H9 (cell line): Measurements from ENCODE around the gene NEK8. TPM values are rescaled to one million over a fixed set of nuclear protein-coding genes. Genes with fewer than 3 reads are reported as not detected.

Experiments used
- DNase-seq: peaks from one replicate; pipeline ENCODE4 v3.0.0-alpha.2; 2017
- H2AFZ ChIP-seq: one replicate; pipeline ENCODE4 v1.6.1; 2013; ENCODE audit warnings: mild to moderate bottlenecking, low read length, control low read depth, moderate library complexity
- H2AK5ac ChIP-seq: 2 replicates; pipeline ENCODE4 v1.6.1; 2013; ENCODE audit warnings: low read length, control low read depth, mixed read lengths; ENCODE audit not compliant: insufficient read length
- H2BK120ac ChIP-seq: one replicate; pipeline ENCODE4 v1.6.1; 2013; ENCODE audit warnings: low read depth, mild to moderate bottlenecking, low read length, control low read depth, inconsistent platforms; ENCODE audit not compliant: poor library complexity, severe bottlenecking
- H2BK12ac ChIP-seq: 2 replicates; pipeline ENCODE4 v1.6.1; 2013; ENCODE audit warnings: low read length, control low read depth, mixed read lengths, low read depth; ENCODE audit not compliant: insufficient read length
- H2BK15ac ChIP-seq: 2 replicates; pipeline ENCODE4 v1.6.1; 2013; ENCODE audit warnings: low read depth, low read length, control low read depth
- H2BK20ac ChIP-seq: one replicate; pipeline ENCODE4 v1.6.1; 2013; ENCODE audit warnings: low read depth, mild to moderate bottlenecking, low read length, control low read depth, inconsistent platforms; ENCODE audit not compliant: poor library complexity, severe bottlenecking
- H2BK5ac ChIP-seq: 2 replicates; pipeline ENCODE4 v1.6.1; 2013; ENCODE audit warnings: low read length, control low read depth, mixed read lengths; ENCODE audit not compliant: insufficient read length
- H3K14ac ChIP-seq: 2 replicates; pipeline ENCODE4 v1.6.1; 2013; ENCODE audit warnings: low read length, control low read depth; ENCODE audit not compliant: insufficient read depth
- H3K18ac ChIP-seq: 2 replicates; pipeline ENCODE4 v1.6.1; 2013; ENCODE audit warnings: low read depth, mild to moderate bottlenecking, mixed read lengths, low read length, control low read depth; ENCODE audit not compliant: insufficient read length
- H3K23ac ChIP-seq: 2 replicates; pipeline ENCODE4 v1.6.1; 2013; ENCODE audit warnings: low read length, control low read depth, mixed read lengths, low read depth; ENCODE audit not compliant: insufficient read length
- H3K23me2 ChIP-seq: 2 replicates; pipeline ENCODE4 v1.6.1; 2013; ENCODE audit warnings: low read depth, mild to moderate bottlenecking, mixed read lengths, low read length, control low read depth; ENCODE audit not compliant: insufficient read length, poor library complexity, severe bottlenecking
- H3K27ac ChIP-seq: 2 replicates; pipeline ENCODE4 v1.5.1; 2013; ENCODE audit warnings: low read length, control low read depth, mixed read lengths, low read depth; ENCODE audit not compliant: insufficient read length
- H3K27me3 ChIP-seq: 2 replicates; pipeline ENCODE4 v1.6.1; 2013; ENCODE audit warnings: low read length, control low read depth, inconsistent platforms; ENCODE audit not compliant: insufficient read depth
- H3K4ac ChIP-seq: 2 replicates; pipeline ENCODE4 v1.6.1; 2013; ENCODE audit warnings: low read depth, mild to moderate bottlenecking, control low read depth, inconsistent platforms, low read length, moderate library complexity
- H3K4me1 ChIP-seq: 2 replicates; pipeline ENCODE4 v1.6.1; 2013; ENCODE audit warnings: low read length, control low read depth, inconsistent platforms; ENCODE audit not compliant: insufficient read depth
- H3K4me2 ChIP-seq: 2 replicates; pipeline ENCODE4 v1.6.1; 2013; ENCODE audit warnings: low read length, control low read depth, mixed read lengths; ENCODE audit not compliant: insufficient read length, insufficient read depth
- H3K56ac ChIP-seq: 2 replicates; pipeline ENCODE4 v1.6.1; 2013; ENCODE audit warnings: low read depth, mild to moderate bottlenecking, mixed read lengths, low read length, control low read depth; ENCODE audit not compliant: insufficient read length
- H3K79me1 ChIP-seq: 2 replicates; pipeline ENCODE4 v1.6.1; 2013; ENCODE audit warnings: low read depth, mild to moderate bottlenecking, moderate library complexity, low read length, control low read depth, inconsistent platforms; ENCODE audit not compliant: insufficient read depth, poor library complexity, severe bottlenecking
- H3K79me2 ChIP-seq: 2 replicates; pipeline ENCODE4 v1.6.1; 2013; ENCODE audit warnings: low read length, control low read depth, inconsistent platforms; ENCODE audit not compliant: insufficient read depth
- H3K9ac ChIP-seq: 2 replicates; pipeline ENCODE4 v1.6.1; 2013; ENCODE audit warnings: low read length, control low read depth, mixed read lengths; ENCODE audit not compliant: insufficient read length; ENCODE audit errors: extremely low read depth
- H3K9me3 ChIP-seq: one replicate; pipeline ENCODE4 v1.6.1; 2013; ENCODE audit warnings: low read depth, low read length, inconsistent platforms; ENCODE audit not compliant: control insufficient read depth
- H3T11ph ChIP-seq: one replicate; pipeline ENCODE4 v1.6.1; 2013; ENCODE audit warnings: mild to moderate bottlenecking, low read length, control low read depth, inconsistent platforms
- H4K20me1 ChIP-seq: one replicate; pipeline ENCODE4 v1.6.1; 2013; ENCODE audit not compliant: control insufficient read depth, insufficient read length, insufficient read depth
- H4K5ac ChIP-seq: 2 replicates; pipeline ENCODE4 v1.6.1; 2013; ENCODE audit warnings: low read depth, mild to moderate bottlenecking, mixed read lengths, low read length, control low read depth; ENCODE audit not compliant: insufficient read length
- H4K8ac ChIP-seq: replicated peaks from 2 replicates; pipeline ENCODE4 v1.6.1; 2013; ENCODE audit warnings: low read length, control low read depth, mixed read lengths, low read depth; ENCODE audit not compliant: insufficient read length
- H4K91ac ChIP-seq: 2 replicates; pipeline ENCODE4 v1.6.1; 2013; ENCODE audit warnings: low read depth, mild to moderate bottlenecking, moderate library complexity, mixed read lengths, low read length, control low read depth; ENCODE audit not compliant: insufficient read length
- H3K27ac Mint-ChIP-seq, 3 experiments: 2 replicates in 2 of 3; 3 replicates in 1 of 3; pipeline ENCODE4 v1.8.0; 2020 to 2021; ENCODE audit warnings: mixed read lengths in 3 of 3, mild to moderate bottlenecking in 1 of 3, moderate library complexity in 1 of 3
- H3K27me3 Mint-ChIP-seq: 2 replicates; pipeline ENCODE4 v1.8.0; 2021; ENCODE audit warnings: low read depth, mild to moderate bottlenecking, moderate library complexity, mixed read lengths
- H3K36me3 Mint-ChIP-seq, 3 experiments: 2 replicates in 2 of 3; 3 replicates in 1 of 3; pipeline ENCODE4 v1.8.0; 2020 to 2021; ENCODE audit warnings: low read depth in 3 of 3, mixed read lengths in 3 of 3; ENCODE audit not compliant: insufficient read depth in 1 of 3
- H3K4me1 Mint-ChIP-seq, 2 experiments: 2 replicates each; pipeline ENCODE4 v1.8.0; 2020; ENCODE audit warnings: mixed read lengths in 2 of 2
- H3K4me3 Mint-ChIP-seq, 2 experiments: 2 replicates in 1 of 2; 3 replicates in 1 of 2; pipeline ENCODE4 v1.8.0; 2020 to 2021; ENCODE audit warnings: mild to moderate bottlenecking in 2 of 2, mixed read lengths in 2 of 2, moderate library complexity in 1 of 2
- H3K9me3 Mint-ChIP-seq, 2 experiments: 2 replicates in 1 of 2; 3 replicates in 1 of 2; pipeline ENCODE4 v1.8.0; 2020; ENCODE audit warnings: mild to moderate bottlenecking in 2 of 2, mixed read lengths in 2 of 2, moderate library complexity in 1 of 2
- WGBS: extraction: QIAGEN DNeasy Blood & Tissue Kit; methylation state at CpG from one replicate; pipeline ENCODE4 v1.1.7; 2013; ENCODE audit warnings: missing lambda C conversion rate, low lambda C conversion rate, mixed read lengths; ENCODE audit not compliant: insufficient read length; ENCODE audit errors: extremely low coverage; 5-methylcytosine and 5-hydroxymethylcytosine counted together
- total RNA-seq: library from RNA; stranded (reverse); gene quantifications from 2 replicates; pipeline ENCODE4 v1.2.1, GENCODE V29; 2021
- TF ChIP-seq, protein P1 (sequence below): fragments of 200-600 bp; sonication (generic); conservative IDR thresholded peaks from 3 replicates; pipeline ENCODE4 v1.8.0; 2021; ENCODE audit warnings: antibody characterized with exemption, mild to moderate bottlenecking

Gene NEK8
- total RNA-seq, 1 experiment from 2014 or later: 18.8 TPM

DNA sequence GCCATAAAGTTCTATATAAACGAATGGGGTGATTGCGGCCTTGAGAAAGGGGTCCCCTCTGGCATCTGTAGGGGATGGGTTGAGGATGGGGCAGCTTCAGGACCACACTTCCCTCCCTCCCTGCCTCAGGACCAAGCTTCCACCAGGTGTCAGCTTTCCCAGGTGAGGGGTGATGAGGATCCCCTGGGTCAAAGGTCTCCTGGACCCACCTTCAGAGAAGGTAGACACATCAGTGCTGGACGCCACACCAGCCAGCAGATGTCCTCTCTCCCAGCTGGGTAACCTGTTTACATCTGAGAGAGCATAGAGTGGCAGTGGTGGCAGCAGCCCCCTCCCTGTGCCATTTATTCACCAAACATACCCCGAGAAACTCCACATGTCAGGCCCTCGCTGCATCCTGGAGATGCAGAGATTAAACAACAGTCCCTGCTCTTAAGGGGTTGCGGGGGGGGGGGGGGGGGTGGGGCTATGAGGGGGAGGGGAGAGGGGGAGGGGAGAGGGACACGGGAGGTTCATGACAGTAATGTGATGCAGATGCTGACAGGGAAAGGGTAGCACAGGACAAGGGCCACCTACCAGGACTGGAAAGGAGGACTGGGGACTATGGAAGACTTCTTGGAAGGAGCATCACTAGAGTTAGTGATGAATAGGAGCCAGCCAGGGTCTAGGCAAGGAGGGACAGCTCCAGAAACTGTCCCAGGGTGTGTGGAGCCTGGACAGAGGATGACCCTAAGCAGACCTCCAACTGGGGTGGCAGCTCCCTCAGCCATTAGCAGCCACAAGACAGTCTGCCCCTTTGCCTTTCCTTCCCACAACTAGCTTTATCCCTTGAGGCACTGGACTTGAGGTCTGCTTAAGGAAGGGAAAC, 21.9 kb upstream of the NEK8 start:
- H2BK15ac ChIP-seq: no peak overlapping the region
- no peak overlapping the region for H3K9ac ChIP-seq
- no peak overlapping the region for H2BK20ac ChIP-seq
- H3K9me3 ChIP-seq: no peaks in the 10 kb centered on the region
- no peak overlapping the region for H3K23ac ChIP-seq
- peaks cover 10% of the 10 kb centered on the region for H3K23me2 ChIP-seq
- H3K27me3 Mint-ChIP-seq: no peaks in the 10 kb centered on the region
- H4K91ac ChIP-seq: no peak overlapping the region
- H3K27ac Mint-ChIP-seq: peak overlapping the region in 2 of 3 experiments; percentile 47 to 55; a peak in 3 of 7 replicates
- H3K4me1 Mint-ChIP-seq: peaks cover 34 to 45% of the 10 kb centered on the region in 2 experiments
- no peak overlapping the region for H2AFZ ChIP-seq
- no peaks in the 10 kb centered on the region for H3K9me3 Mint-ChIP-seq
- 0 out of 5 replicates have a peak overlapping the region, but pooled peaks of 1 of the 2 experiments have one; percentile 29 for H3K4me3 Mint-ChIP-seq
- no peak for DNase-seq
- H3K79me1 ChIP-seq: no peaks in the 10 kb centered on the region
- H2AK5ac ChIP-seq: no peak overlapping the region
- TF ChIP-seq, protein P1, sequence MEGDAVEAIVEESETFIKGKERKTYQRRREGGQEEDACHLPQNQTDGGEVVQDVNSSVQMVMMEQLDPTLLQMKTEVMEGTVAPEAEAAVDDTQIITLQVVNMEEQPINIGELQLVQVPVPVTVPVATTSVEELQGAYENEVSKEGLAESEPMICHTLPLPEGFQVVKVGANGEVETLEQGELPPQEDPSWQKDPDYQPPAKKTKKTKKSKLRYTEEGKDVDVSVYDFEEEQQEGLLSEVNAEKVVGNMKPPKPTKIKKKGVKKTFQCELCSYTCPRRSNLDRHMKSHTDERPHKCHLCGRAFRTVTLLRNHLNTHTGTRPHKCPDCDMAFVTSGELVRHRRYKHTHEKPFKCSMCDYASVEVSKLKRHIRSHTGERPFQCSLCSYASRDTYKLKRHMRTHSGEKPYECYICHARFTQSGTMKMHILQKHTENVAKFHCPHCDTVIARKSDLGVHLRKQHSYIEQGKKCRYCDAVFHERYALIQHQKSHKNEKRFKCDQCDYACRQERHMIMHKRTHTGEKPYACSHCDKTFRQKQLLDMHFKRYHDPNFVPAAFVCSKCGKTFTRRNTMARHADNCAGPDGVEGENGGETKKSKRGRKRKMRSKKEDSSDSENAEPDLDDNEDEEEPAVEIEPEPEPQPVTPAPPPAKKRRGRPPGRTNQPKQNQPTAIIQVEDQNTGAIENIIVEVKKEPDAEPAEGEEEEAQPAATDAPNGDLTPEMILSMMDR: peak; percentile 28; the same call in 2 of the 3 replicates
- no CpG with 5 or more reads among the region's 7 CpGs for WGBS
- H3K27ac ChIP-seq: no peak overlapping the region
- no peak overlapping the region for H4K5ac ChIP-seq
- H3K27me3 ChIP-seq: no peaks in the 10 kb centered on the region
- no peak overlapping the region for H4K8ac ChIP-seq
- no peak overlapping the region for H2BK12ac ChIP-seq
- peaks cover 4% of the 10 kb centered on the region for H4K20me1 ChIP-seq
- H3K4me1 ChIP-seq: no peaks in the 10 kb centered on the region
- no peak overlapping the region for H3K4me2 ChIP-seq
- H3K79me2 ChIP-seq: no peaks in the 10 kb centered on the region
- H3K18ac ChIP-seq: no peak overlapping the region
- no peak overlapping the region for H3K56ac ChIP-seq
- peaks cover 12 to 43% (median 31%) of the 10 kb centered on the region in 3 experiments; a peak in 6 of 7 replicates for H3K36me3 Mint-ChIP-seq
- no peak overlapping the region for H2BK120ac ChIP-seq
- no peak overlapping the region for H3K14ac ChIP-seq
- H2BK5ac ChIP-seq: no peak overlapping the region
- no peak overlapping the region for H3T11ph ChIP-seq
- no peak overlapping the region for H3K4ac ChIP-seq
